B cell (primary cell): ENCODE measurements around the gene GRIA3. TPM values are rescaled to one million over a fixed set of nuclear protein-coding genes. Genes with fewer than 3 reads are reported as not detected.

Source experiments
- ATAC-seq: fragments of 200-7000 bp; cut with Tn5 transposase; one replicate; pipeline ENCODE4 v1.10.0; 2021; ENCODE audit warnings: low read depth, mild to moderate bottlenecking, moderate number of reproducible peaks, moderate library complexity
- CTCF ChIA-PET: fragments of 350-600 bp; sonication (Branson Sonifier 250); formaldehyde crosslinking; loops from one replicate; lab custom pipeline; 2021; ENCODE audit warnings: antibody characterized with exemption, inconsistent platforms; lab: Charles Lee
- POLR2A ChIA-PET: fragments of 350-600 bp; sonication (Branson Sonifier 250); formaldehyde crosslinking; loops from one replicate; lab custom pipeline; 2021; ENCODE audit warnings: antibody characterized with exemption; lab: Charles Lee
- DNase-seq: peaks from one replicate; pipeline ENCODE4 v3.0.0; 2013
- H2AFZ ChIP-seq: 2 replicates; pipeline ENCODE4 v1.6.1; 2012; ENCODE audit warnings: mild to moderate bottlenecking, low read depth, low read length; ENCODE audit not compliant: insufficient read depth, poor library complexity, severe bottlenecking
- H3K27ac ChIP-seq, 2 donors: 1 replicate in 1 of 2; 2 replicates in 1 of 2; pipeline ENCODE4 v1.5.1; 2012 to 2013; ENCODE audit warnings: low read length in 2 of 2, mild to moderate bottlenecking in 2 of 2, moderate library complexity in 1 of 2
- H3K27me3 ChIP-seq, 4 experiments: fragments of 200-600 bp in 1 of 4; sonication (generic) in 1 of 4; replicated peaks in 1 of 4; 1 replicate in 2 of 4; 2 replicates in 2 of 4; pipeline versions ENCODE4 v1.6.1 to v1.7.0; 2013 to 2016; ENCODE audit warnings: low read length in 3 of 4, mild to moderate bottlenecking in 2 of 4, mixed read lengths in 1 of 4, moderate library complexity in 1 of 4; ENCODE audit not compliant: insufficient read depth in 4 of 4, control insufficient read depth in 3 of 4; ENCODE audit errors: control extremely low read depth in 1 of 4
- H3K36me3 ChIP-seq, 2 experiments: replicated peaks in 1 of 2; 1 replicate in 1 of 2; 2 replicates in 1 of 2; pipeline versions ENCODE4 v1.6.1 to v1.7.1; 2013; ENCODE audit warnings: low read length in 1 of 2; ENCODE audit not compliant: insufficient read depth in 2 of 2, control insufficient read depth in 1 of 2; ENCODE audit errors: control extremely low read depth in 1 of 2, extremely low read depth in 1 of 2
- H3K4me1 ChIP-seq, 2 donors: fragments of 200-600 bp in 1 of 2; sonication (generic) in 1 of 2; 1 replicate in 1 of 2; 2 replicates in 1 of 2; pipeline versions ENCODE4 v1.5.1 to v1.6.1; 2013 to 2017; ENCODE audit warnings: low read length in 2 of 2; ENCODE audit not compliant: control insufficient read depth in 2 of 2, insufficient read depth in 2 of 2
- H3K4me2 ChIP-seq: replicated peaks from 2 replicates; pipeline ENCODE3; 2012; ENCODE audit warnings: mild to moderate bottlenecking, low read depth, low read length; ENCODE audit not compliant: poor library complexity, severe bottlenecking
- H3K4me3 ChIP-seq, 5 experiments: fragments of 200-600 bp in 1 of 5; sonication (generic) in 1 of 5; 1 replicate in 3 of 5; 2 replicates in 2 of 5; pipeline versions ENCODE4 v1.5.1 to v1.7.0; 2011 to 2016; ENCODE audit warnings: low read length in 4 of 5, mild to moderate bottlenecking in 4 of 5, low read depth in 2 of 5, control low read depth in 1 of 5, moderate library complexity in 1 of 5; ENCODE audit not compliant: insufficient read depth in 1 of 5; ENCODE audit errors: control extremely low read depth in 1 of 5, extremely low read depth in 1 of 5
- H3K79me2 ChIP-seq: fragments of 200-600 bp; sonication (generic); one replicate; pipeline ENCODE4 v1.6.0; 2016; ENCODE audit warnings: low read length; ENCODE audit not compliant: control insufficient read depth, insufficient read depth
- H3K9ac ChIP-seq: fragments of 200-600 bp; sonication (generic); 2 replicates; pipeline ENCODE4 v1.6.1; 2017; ENCODE audit warnings: mild to moderate bottlenecking, low read length, moderate library complexity
- H3K9me3 ChIP-seq, 3 donors: one replicate each; pipeline versions ENCODE4 v1.6.1 to v1.7.1; 2013; ENCODE audit warnings: low read length in 2 of 3; ENCODE audit not compliant: control insufficient read depth in 2 of 3, insufficient read depth in 1 of 3; ENCODE audit errors: control extremely low read depth in 1 of 3
- H4K20me1 ChIP-seq: 2 replicates; pipeline ENCODE4 v1.6.0; 2012; ENCODE audit warnings: mild to moderate bottlenecking, low read length; ENCODE audit not compliant: insufficient read depth, control insufficient read depth, poor library complexity, severe bottlenecking
- H3K27ac Mint-ChIP-seq: one replicate; pipeline ENCODE4 v1.8.0; 2021; ENCODE audit warnings: mixed read lengths
- H3K27me3 Mint-ChIP-seq: one replicate; pipeline ENCODE4 v1.8.0; 2021; ENCODE audit warnings: mixed read lengths
- H3K4me1 Mint-ChIP-seq: one replicate; pipeline ENCODE4 v1.8.0; 2021; ENCODE audit warnings: mixed read lengths
- H3K4me3 Mint-ChIP-seq: one replicate; pipeline ENCODE4 v1.8.0; 2021; ENCODE audit warnings: mixed read lengths
- H3K9me3 Mint-ChIP-seq: one replicate; pipeline ENCODE4 v1.8.0; 2022; ENCODE audit warnings: mixed read lengths; ENCODE audit not compliant: insufficient read depth
- CTCF ChIP-seq: fragments of 200-600 bp; IDR thresholded peaks from one replicate; pipeline ENCODE4 v1.8.0; 2022; ENCODE audit warnings: antibody characterized with exemption, mild to moderate bottlenecking
- EZH2 ChIP-seq: IDR thresholded peaks from 2 replicates; pipeline ENCODE4 v1.6.1; 2012; ENCODE audit warnings: borderline replicate concordance, low read depth, mild to moderate bottlenecking, moderate library complexity, low read length; ENCODE audit not compliant: insufficient read depth, poor library complexity, severe bottlenecking
- WGBS: methylation state at CpG from one replicate; pipeline ENCODE4 v1.1.5; 2013; ENCODE audit warnings: missing lambda C conversion rate; ENCODE audit not compliant: insufficient coverage; 5-methylcytosine and 5-hydroxymethylcytosine counted together
- intact Hi-C: fragments of 100-400 bp; cut with micrococcal nuclease; formaldehyde crosslinking; loops from one replicate; pipeline ENCODE4 v1.10.0; 2022
- polyA plus RNA-seq: library from polyadenylated mRNA; depleted of rRNA; stranded (reverse); fragments of >200 nt; gene quantifications from 2 replicates; pipeline ENCODE4 v1.2.3, GENCODE V29; 2012
- total RNA-seq, 2 donors: library from RNA; stranded (reverse); fragments of 120-200 nt in 1 of 2; gene quantifications; 1 replicate in 1 of 2; 2 replicates in 1 of 2; pipeline versions ENCODE4 v1.2.3 to v1.2.4, GENCODE V29; 2013 to 2022

Gene GRIA3
- total and polyA plus RNA-seq, 2 donors (not counting 1 experiment from before 2014, with no cell fraction given) = not detected

GRCh38 chrX:123193101-123193500, 9.0 kb downstream of the GRIA3 start:
- no peaks in the 10 kb centered on the region for H3K79me2 ChIP-seq
- WGBS = 15% methylated on average over 3 of the region's 4 CpGs
- ChIA-PET POLR2A (no interaction called here), CTCF (no interaction called here)
- DNase-seq (no peak), ATAC-seq (no peak)
- H3K4me1 Mint-ChIP-seq = no peaks in the 10 kb centered on the region
- no peaks in the 10 kb centered on the region for H3K27me3 Mint-ChIP-seq
- H3K9me3 Mint-ChIP-seq = no peaks in the 10 kb centered on the region
- no peak overlapping the region for H2AFZ ChIP-seq
- H3K27ac ChIP-seq = no peak overlapping the region
- no peaks in the 10 kb centered on the region for H3K27me3 ChIP-seq
- no peaks in the 10 kb centered on the region for H4K20me1 ChIP-seq
- H3K4me3 Mint-ChIP-seq = no peak overlapping the region
- no peaks in the 10 kb centered on the region for H3K9me3 ChIP-seq
- H3K36me3 ChIP-seq = no peaks in the 10 kb centered on the region
- intact Hi-C loops = no loop called here
- no peak overlapping the region for H3K4me3 ChIP-seq
- H3K27ac Mint-ChIP-seq = no peak overlapping the region
- H3K4me1 ChIP-seq = no peaks in the 10 kb centered on the region
- H3K9ac ChIP-seq = no peak overlapping the region
- TF ChIP-seq EZH2 = no peak
- TF ChIP-seq CTCF = no peak
- H3K4me2 ChIP-seq = no peak overlapping the region

- H3K27ac ChIP-seq = no peak overlapping the region
- H3K27me3 Mint-ChIP-seq = no peaks in the 10 kb centered on the region
- H3K4me1 Mint-ChIP-seq = no peaks in the 10 kb centered on the region
- no peak overlapping the region for H3K27ac Mint-ChIP-seq
- H3K36me3 ChIP-seq = no peaks in the 10 kb centered on the region
- H3K9me3 Mint-ChIP-seq = no peaks in the 10 kb centered on the region
- no peaks in the 10 kb centered on the region for H3K27me3 ChIP-seq
- no peak overlapping the region for H2AFZ ChIP-seq
- H4K20me1 ChIP-seq = no peaks in the 10 kb centered on the region
- POLR2A ChIA-PET = no interaction called here
- no peaks in the 10 kb centered on the region for H3K9me3 ChIP-seq
- no peak overlapping the region for H3K9ac ChIP-seq
- no peaks in the 10 kb centered on the region for H3K4me1 ChIP-seq
- WGBS = no CpG with 5 or more reads among the region's 1 CpG
- TF ChIP-seq CTCF (no peak), EZH2 (no peak)
- CTCF ChIA-PET = no interaction called here
- intact Hi-C loops = no loop called here
- H3K4me3 Mint-ChIP-seq = no peak overlapping the region
- ATAC-seq (no peak), DNase-seq (no peak)
- no peak overlapping the region for H3K4me2 ChIP-seq
- H3K79me2 ChIP-seq = no peaks in the 10 kb centered on the region
- H3K4me3 ChIP-seq = no peak overlapping the region
These were observed 15.3 kb downstream of the GRIA3 start for GRCh38 chrX:123199338-123199737.
